Osteoblast (primary cell): ENCODE data around the gene SCN2A. TPM values are rescaled to one million over a fixed set of nuclear protein-coding genes. Genes with fewer than 3 reads are reported as not detected.
"Not testable (repeated sequence)": the region's sequence is repeated elsewhere in the genome, so short reads cannot be mapped to it uniquely, and the experiment has no call there.

Experiments
- DNase-seq: peaks from one replicate; pipeline ENCODE4 v3.0.0; 2011; ENCODE audit warnings: low spot score, mixed read lengths; ENCODE audit not compliant: insufficient read length; ENCODE audit errors: missing footprints
- H2AFZ ChIP-seq: 2 replicates; pipeline ENCODE4 v1.6.0; 2011; ENCODE audit warnings: mild to moderate bottlenecking, low read length
- H3K27ac ChIP-seq: 2 replicates; pipeline ENCODE4 v1.5.1; 2011; ENCODE audit warnings: mild to moderate bottlenecking, low read depth, low read length, moderate library complexity
- H3K27me3 ChIP-seq: 2 replicates; pipeline ENCODE4 v1.6.0; 2012; ENCODE audit warnings: mild to moderate bottlenecking, control low read depth, inconsistent platforms, low read length, moderate library complexity; ENCODE audit not compliant: insufficient read depth
- H3K36me3 ChIP-seq: 2 replicates; pipeline ENCODE4 v1.5.1; 2011; ENCODE audit warnings: mild to moderate bottlenecking, low read length, control low read depth, moderate library complexity; ENCODE audit not compliant: insufficient read depth
- H3K4me1 ChIP-seq: 2 replicates; pipeline ENCODE4 v1.5.1; 2011; ENCODE audit warnings: mild to moderate bottlenecking, low read length, control low read depth, moderate library complexity; ENCODE audit not compliant: insufficient read depth
- H3K4me2 ChIP-seq: 2 replicates; pipeline ENCODE4 v1.6.0; 2011; ENCODE audit warnings: mild to moderate bottlenecking, low read length; ENCODE audit not compliant: insufficient read depth
- H3K4me3 ChIP-seq: fragments of 200-600 bp; sonication (generic); 3 replicates; pipeline ENCODE4 v1.5.1; 2012; ENCODE audit warnings: mild to moderate bottlenecking, low read length, inconsistent platforms; ENCODE audit not compliant: insufficient read depth
- H3K79me2 ChIP-seq: 2 replicates; pipeline ENCODE4 v1.6.0; 2012; ENCODE audit warnings: mild to moderate bottlenecking, low read length, control low read depth, inconsistent platforms; ENCODE audit not compliant: insufficient read depth
- H3K9me3 ChIP-seq: 2 replicates; pipeline ENCODE4 v1.5.1; 2011; ENCODE audit warnings: low read depth, low read length, control low read depth
- H4K20me1 ChIP-seq: 2 replicates; pipeline ENCODE4 v1.6.0; 2012; ENCODE audit warnings: mild to moderate bottlenecking, low read length, control low read depth; ENCODE audit not compliant: insufficient read depth
- CTCF ChIP-seq: IDR thresholded peaks from 2 replicates; pipeline ENCODE4 v1.5.1; 2011; ENCODE audit warnings: mild to moderate bottlenecking, low read depth, low read length, moderate library complexity; ENCODE audit errors: extremely low read depth
- total RNA-seq: library from RNA; depleted of rRNA; stranded (reverse); fragments of >200 nt; gene quantifications from 2 replicates; pipeline ENCODE4 v1.2.3, GENCODE V29; 2012

SCN2A gene
- total RNA-seq, 1 donor, result 2.2 TPM

- Histone ChIP-seq H3K4me3 (no peak overlapping the region), H3K36me3 (no peaks in the 10 kb centered on the region), H3K79me2 (no peaks in the 10 kb centered on the region), H3K27me3 (no peaks in the 10 kb centered on the region), H4K20me1 (no peaks in the 10 kb centered on the region), H3K4me1 (no peaks in the 10 kb centered on the region), H3K9me3 (no peaks in the 10 kb centered on the region), H2AFZ (no peak overlapping the region), H3K27ac (no peak overlapping the region), H3K4me2 (no peak overlapping the region)
- TF ChIP-seq CTCF, result no peak
- DNase-seq, result no peak
Observed at GRCh38 chr2:165313509-165313908, 74.3 kb downstream of the SCN2A start.

- no peak for TF ChIP-seq CTCF
- Histone ChIP-seq H2AFZ (no peak overlapping the region), H3K27ac (no peak overlapping the region), H3K27me3 (no peaks in the 10 kb centered on the region), H3K9me3 (no peaks in the 10 kb centered on the region), H3K4me3 (no peak overlapping the region), H4K20me1 (no peaks in the 10 kb centered on the region), H3K4me2 (no peak overlapping the region), H3K36me3 (no peaks in the 10 kb centered on the region), H3K79me2 (no peaks in the 10 kb centered on the region), H3K4me1 (no peaks in the 10 kb centered on the region)
- no peak for DNase-seq
Observed at GRCh38 chr2:165328272-165328671, 89.1 kb downstream of the SCN2A start.

GRCh38 chr2:165344276-165344675 is 105.1 kb downstream of the SCN2A start:
- not testable (repeated sequence) for H3K4me3 ChIP-seq, H3K9me3 ChIP-seq, H3K79me2 ChIP-seq, H3K4me2 ChIP-seq, H3K27me3 ChIP-seq, H2AFZ ChIP-seq, H3K36me3 ChIP-seq, DNase-seq, H3K4me1 ChIP-seq, H3K27ac ChIP-seq, H4K20me1 ChIP-seq

GRCh38 chr2:165348441-165348840 is 109.2 kb downstream of the SCN2A start:
- Histone ChIP-seq H3K4me1 (no peaks in the 10 kb centered on the region), H3K27ac (no peak overlapping the region), H3K27me3 (no peaks in the 10 kb centered on the region), H3K4me3 (no peak overlapping the region), H4K20me1 (no peaks in the 10 kb centered on the region), H2AFZ (no peak overlapping the region), H3K4me2 (no peak overlapping the region), H3K79me2 (no peaks in the 10 kb centered on the region), H3K9me3 (no peaks in the 10 kb centered on the region), H3K36me3 (no peaks in the 10 kb centered on the region)
- no peak for TF ChIP-seq CTCF
- DNase-seq, result no peak
